ENCODE results near the gene C17orf107. TPM values are rescaled to one million over a fixed set of nuclear protein-coding genes. Genes with fewer than 3 reads are reported as not detected.
"Not testable (repeated sequence)": the region's sequence is repeated elsewhere in the genome, so short reads cannot be mapped to it uniquely, and the experiment has no call there.

The C17orf107 gene
- total and polyA plus RNA-seq, 2 of the 13 experiments (the other 11 are each of a cell fraction or from before 2014, with no cell fraction given): 0.20 to 0.59 TPM

- CTCF ChIA-PET (ENCODE audit: low intra/inter-chr PET ratio, low total read pairs); H3K36me3 ChIP-seq (replicated peaks in 1 of 2; ENCODE audit: control insufficient read depth in 1 of 2, insufficient read depth in 2 of 2, low read length in 2 of 2); ATAC-seq; H3K4me2 ChIP-seq (ENCODE audit: low read depth, low read length); H3K27me3 ChIP-seq (ENCODE audit: control insufficient read depth in 1 of 2, insufficient read depth in 2 of 2, low read length in 2 of 2); H3K9ac ChIP-seq (ENCODE audit: insufficient read depth, low read depth, low read length); H2AFZ ChIP-seq (ENCODE audit: low read length); FAIRE-seq; H3K79me2 ChIP-seq (ENCODE audit: insufficient read depth, low read length); H4K20me1 ChIP-seq (ENCODE audit: insufficient read depth, low read length); H3K27ac ChIP-seq (ENCODE audit: extremely low read length, insufficient read depth, low read length); H3K4me3 ChIP-seq (replicated peaks in 1 of 3; ENCODE audit: insufficient read depth in 1 of 3, low read depth in 2 of 3, low read length in 3 of 3); H3K9me3 ChIP-seq (ENCODE audit: low read length); POLR2A ChIA-PET; BruUV-seq (replicated peaks); DNase-seq (ENCODE audit: low spot score): not testable (repeated sequence)
- in situ Hi-C loops (cut with HindIII; ENCODE audit: extremely low pct_ligation_motif_present, low pct_unique_long_range_greater_than_20kb) (loop anchor here (10.0 kb wide), 1 partner anchor 148 kb away; no protein-coding TSS in a partner anchor), intact Hi-C loops (cut with micrococcal nuclease; ENCODE audit: unreplicated experiment) (loop anchor here (5.0 to 10.0 kb wide), 3 partner anchors 46 to 158 kb away; partner anchors contain the start of genes ENO3 and SPAG7)
- H3K4me1 ChIP-seq (ENCODE audit: insufficient read depth, low read length): peaks cover 69% of the 10 kb centered on the region
These were observed 7.3 kb downstream of the C17orf107 start for GRCh38 chr17:4906642-4907041.

- H2AFZ ChIP-seq (ENCODE audit: low read length): peak overlapping the region; percentile 31
- ATAC-seq (peak; percentile 85), FAIRE-seq (no peak), DNase-seq (ENCODE audit: low spot score) (peak; percentile 77)
- H3K79me2 ChIP-seq (ENCODE audit: insufficient read depth, low read length): no peaks in the 10 kb centered on the region
- H3K27ac ChIP-seq (ENCODE audit: extremely low read length, insufficient read depth, low read length): peak overlapping the region; percentile 43
- H3K9ac ChIP-seq (ENCODE audit: insufficient read depth, low read depth, low read length): peak overlapping the region; percentile 69
- intact Hi-C loops (cut with micrococcal nuclease; ENCODE audit: unreplicated experiment) (loop anchor here (5.0 to 10.0 kb wide), 3 partner anchors 44 to 156 kb away; partner anchors contain the start of genes ENO3 and SPAG7), in situ Hi-C loops (cut with HindIII; ENCODE audit: extremely low pct_ligation_motif_present, low pct_unique_long_range_greater_than_20kb) (loop anchor here (10.0 kb wide), 1 partner anchor 146 kb away; no protein-coding TSS in a partner anchor)
- WGBS (ENCODE audit: low lambda C conversion rate): 0% methylated on average over 1 of the region's 10 CpGs
- H3K9me3 ChIP-seq (ENCODE audit: low read length): no peaks in the 10 kb centered on the region
- ChIA-PET POLR2A (interaction anchor here (0.9 to 2.9 kb wide), 15 partner anchors 12 to 200 kb away, joined by 3 to 103 read pairs (median 8); partner anchors contain the start of genes ENO3, GLTPD2, INCA1 and KIF1C), CTCF (ENCODE audit: low intra/inter-chr PET ratio, low total read pairs) (interaction anchor here (0.6 to 1.7 kb wide), 2 partner anchors 26 to 33 kb away, joined by 3 to 10 read pairs; no protein-coding TSS in a partner anchor)
- peak overlapping the region; percentile 100 for H3K4me2 ChIP-seq (ENCODE audit: low read depth, low read length)
- H3K27me3 ChIP-seq (ENCODE audit: control insufficient read depth in 1 of 2, insufficient read depth in 2 of 2, low read length in 2 of 2): no peaks in the 10 kb centered on the region
- no TSS peak for BruUV-seq (replicated peaks)
- no peaks in the 10 kb centered on the region for H3K36me3 ChIP-seq (replicated peaks in 1 of 2; ENCODE audit: control insufficient read depth in 1 of 2, insufficient read depth in 2 of 2, low read length in 2 of 2)
- H3K4me1 ChIP-seq (ENCODE audit: insufficient read depth, low read length): peaks cover 71% of the 10 kb centered on the region
- no peaks in the 10 kb centered on the region for H4K20me1 ChIP-seq (ENCODE audit: insufficient read depth, low read length)
- peak overlapping the region; percentile 44 to 71 (median 45) for H3K4me3 ChIP-seq (replicated peaks in 1 of 3; ENCODE audit: insufficient read depth in 1 of 3, low read depth in 2 of 3, low read length in 3 of 3)
- TF ChIP-seq MYPOP (CRISPR knock-in tag; IDR thresholded peaks at IDR 0.05) (no peak), GATAD2A (CRISPR knock-in tag; IDR thresholded peaks at IDR 0.05) (peak; percentile 72), ZNF605 (CRISPR knock-in tag; IDR thresholded peaks at IDR 0.05) (no peak), ZSCAN25 (CRISPR knock-in tag; IDR thresholded peaks at IDR 0.05) (no peak), PHF8 (CRISPR knock-in tag; IDR thresholded peaks at IDR 0.05) (peak; percentile 41; the same call in 1 of the 2 replicates), SRSF4 (IDR thresholded peaks at IDR 0.05; ENCODE audit: low read depth, low read length, poor library complexity, severe bottlenecking) (no peak), CEBPG (CRISPR knock-in tag; IDR thresholded peaks at IDR 0.05) (peak; percentile 38; the same call in 1 of the 2 replicates), MED13 (CRISPR knock-in tag; IDR thresholded peaks at IDR 0.05) (no peak), SCMH1 (CRISPR knock-in tag; IDR thresholded peaks at IDR 0.05; ENCODE audit: borderline replicate concordance) (no peak), CCAR2 (optimal IDR thresholded peaks at IDR 0.05; ENCODE audit: low read depth, low read length) (no peak), ZNF644 (CRISPR knock-in tag; IDR thresholded peaks at IDR 0.05; ENCODE audit: low read depth) (peak; percentile 35; the same call in 1 of the 2 replicates), NR2C2 (CRISPR knock-in tag; IDR thresholded peaks at IDR 0.05; ENCODE audit: borderline replicate concordance) (no peak), ZNF619 (CRISPR knock-in tag; IDR thresholded peaks at IDR 0.05) (no peak), POLR2A (IDR thresholded peaks at IDR 0.05; ENCODE audit: insufficient read depth in 1 of 2, low read depth in 2 of 2, low read length in 2 of 2) (peak; percentile 39 to 76; a peak in 3 of 4 replicates), SALL1 (CRISPR knock-in tag; IDR thresholded peaks at IDR 0.05) (peak; percentile 83), AKAP8 (CRISPR knock-in tag; IDR thresholded peaks at IDR 0.05) (no peak), ZBTB7B (CRISPR knock-in tag; IDR thresholded peaks at IDR 0.05) (peak; percentile 62; the same call in 1 of the 2 replicates), ZNF136 (CRISPR knock-in tag; IDR thresholded peaks at IDR 0.05; ENCODE audit: low read depth) (0 out of 2 replicates have a peak, but pooled peaks have one; percentile 54)
These were observed 9.0 kb downstream of the C17orf107 start for GRCh38 chr17:4908301-4908700.

Measured in HepG2 (cell line).